ENCODE data around the gene ALKBH5.
"Not testable (repeated sequence)": the region's sequence is repeated elsewhere in the genome, so short reads cannot be mapped to it uniquely, and the experiment has no call there.

Gene ALKBH5

GRCh38 chr17:18187226-18187625 lies 3.6 kb downstream of the ALKBH5 start:
- no peak for DNase-seq

- no peak for DNase-seq
Observed at GRCh38 chr17:18187821-18188761, 4.5 kb downstream of the ALKBH5 start.

GRCh38 chr17:18190628-18191235 lies 7.1 kb downstream of the ALKBH5 start:
- DNase-seq: no peak

GRCh38 chr17:18191236-18191667 lies 7.6 kb downstream of the ALKBH5 start:
- DNase-seq: no peak

- no peak for DNase-seq
Observed at GRCh38 chr17:18191967-18192366, 8.3 kb downstream of the ALKBH5 start.

- DNase-seq: no peak
Observed at GRCh38 chr17:18194394-18194793, 10.8 kb downstream of the ALKBH5 start.

GRCh38 chr17:18194804-18195203 lies 11.2 kb downstream of the ALKBH5 start:
- DNase-seq: no peak

GRCh38 chr17:18195246-18195645 lies 11.6 kb downstream of the ALKBH5 start:
- DNase-seq: no peak

GRCh38 chr17:18197535-18198194 lies 14.0 kb downstream of the ALKBH5 start:
- no peak for DNase-seq

GRCh38 chr17:18198530-18198929 lies 14.9 kb downstream of the ALKBH5 start:
- DNase-seq: no peak

GRCh38 chr17:18201108-18201507 lies 17.5 kb downstream of the ALKBH5 start:
- DNase-seq: no peak

GRCh38 chr17:18203308-18203707 lies 19.7 kb downstream of the ALKBH5 start:
- no peak for DNase-seq

GRCh38 chr17:18205861-18206260 lies 22.2 kb downstream of the ALKBH5 start:
- DNase-seq: no peak

GRCh38 chr17:18206962-18207361 lies 23.3 kb downstream of the ALKBH5 start:
- no peak for DNase-seq

- DNase-seq: no peak
Observed at GRCh38 chr17:18208092-18208491, 24.5 kb downstream of the ALKBH5 start.

- no peak for DNase-seq
Observed at GRCh38 chr17:18213666-18214270, 30.1 kb downstream of the ALKBH5 start.

- not testable (repeated sequence) for DNase-seq
Observed at GRCh38 chr17:18216906-18217305, 33.3 kb downstream of the ALKBH5 start.

GRCh38 chr17:18217412-18218015 lies 33.9 kb downstream of the ALKBH5 start:
- DNase-seq: peak; percentile 75

- no peak for DNase-seq
Observed at GRCh38 chr17:18218756-18219415, 35.3 kb downstream of the ALKBH5 start.

GRCh38 chr17:18224053-18224386 lies 40.4 kb downstream of the ALKBH5 start:
- DNase-seq: no peak

GRCh38 chr17:18224387-18225120 lies 40.9 kb downstream of the ALKBH5 start:
- DNase-seq: no peak
